G401 (cell line): Measurements from ENCODE around the gene RNF144B. TPM values are rescaled to one million over a fixed set of nuclear protein-coding genes. Genes with fewer than 3 reads are reported as not detected.
"Not testable (repeated sequence)": the region's sequence is repeated elsewhere in the genome, so short reads cannot be mapped to it uniquely, and the experiment has no call there.

Experiments used
- DNase-seq: peaks from one replicate; pipeline ENCODE4 v3.0.0-alpha.2; 2015; ENCODE audit warnings: low spot score
- in situ Hi-C: cut with HindIII; loops from 2 replicates; pipeline ENCODE4 v1.10.0; 2016; ENCODE audit warnings: low sequenced_read_pairs, mixed read lengths
- total RNA-seq: library from RNA; depleted of rRNA; stranded (reverse); fragments of >200 nt; shearing (Covaris generic); gene quantifications from 2 replicates; pipeline ENCODE4 v1.2.3, GENCODE V29; 2014; rRNA removed

The RNF144B gene
- total RNA-seq = under 0.01 TPM in 1 of 2 replicates, not detected in the other

GRCh38 chr6:18387061-18387721, at the start of gene RNF144B:
Gene RNF144B, plus strand, starts transcription at chr6:18387350. Its CDS starts 12,185 bp downstream, at chr6:18399535.
- peak; percentile 68 for DNase-seq
- in situ Hi-C loops = no loop called here

- DNase-seq = no peak
- in situ Hi-C loops = no loop called here
Observed at GRCh38 chr6:18339599-18339998, 47.6 kb upstream of the RNF144B start.

GRCh38 chr6:18340781-18341551, 46.2 kb upstream of the RNF144B start:
- in situ Hi-C loops = no loop called here

GRCh38 chr6:18342223-18342622, 44.9 kb upstream of the RNF144B start:
- in situ Hi-C loops = no loop called here
- no peak for DNase-seq

More at GRCh38 chr6:18340781-18341551, 46.2 kb upstream of the RNF144B start:
- no peak for DNase-seq

- no peak for DNase-seq
- in situ Hi-C loops = no loop called here
Observed at GRCh38 chr6:18343741-18344140, 43.4 kb upstream of the RNF144B start.

GRCh38 chr6:18347021-18347577, 40.1 kb upstream of the RNF144B start:
- in situ Hi-C loops = no loop called here
- DNase-seq = no peak

GRCh38 chr6:18347866-18348265, 39.3 kb upstream of the RNF144B start:
- in situ Hi-C loops = no loop called here
- no peak for DNase-seq

- in situ Hi-C loops = no loop called here
- DNase-seq = no peak
Observed at GRCh38 chr6:18349386-18349785, 37.8 kb upstream of the RNF144B start.

GRCh38 chr6:18350271-18350670, 36.9 kb upstream of the RNF144B start:
- in situ Hi-C loops = no loop called here
- no peak for DNase-seq

GRCh38 chr6:18350712-18351111, 36.4 kb upstream of the RNF144B start:
- DNase-seq = no peak
- in situ Hi-C loops = no loop called here

GRCh38 chr6:18352001-18352400, 35.1 kb upstream of the RNF144B start:
- DNase-seq = no peak
- in situ Hi-C loops = no loop called here

GRCh38 chr6:18352842-18353241, 34.3 kb upstream of the RNF144B start:
- no peak for DNase-seq

GRCh38 chr6:18353251-18353650, 33.9 kb upstream of the RNF144B start:
- DNase-seq = no peak
- in situ Hi-C loops = no loop called here

More at GRCh38 chr6:18352842-18353241, 34.3 kb upstream of the RNF144B start:
- in situ Hi-C loops = no loop called here

- DNase-seq, in situ Hi-C loops: not testable (repeated sequence)
Observed at GRCh38 chr6:18357546-18357945, 29.6 kb upstream of the RNF144B start.

- in situ Hi-C loops = no loop called here
- DNase-seq = no peak
Observed at GRCh38 chr6:18359237-18359885, 27.8 kb upstream of the RNF144B start.

GRCh38 chr6:18360188-18360587, 27.0 kb upstream of the RNF144B start:
- in situ Hi-C loops = no loop called here
- no peak for DNase-seq

- DNase-seq = no peak
- in situ Hi-C loops = no loop called here
Observed at GRCh38 chr6:18362058-18362561, 25.0 kb upstream of the RNF144B start.

- in situ Hi-C loops = no loop called here
- DNase-seq = no peak
Observed at GRCh38 chr6:18363746-18364145, 23.4 kb upstream of the RNF144B start.

- DNase-seq = not testable (repeated sequence)
Observed at GRCh38 chr6:18364561-18364960, 22.6 kb upstream of the RNF144B start.

GRCh38 chr6:18367371-18367770, 19.8 kb upstream of the RNF144B start:
- DNase-seq = no peak

More at GRCh38 chr6:18364561-18364960, 22.6 kb upstream of the RNF144B start:
- in situ Hi-C loops = not testable (repeated sequence)

More at GRCh38 chr6:18367371-18367770, 19.8 kb upstream of the RNF144B start:
- in situ Hi-C loops = no loop called here
